Activated CD8-positive, alpha-beta T cell treated with anti-CD3 and anti-CD28 coated beads, Interleukin-2, amount 10 ng/mL, durations not matched to agents 7 days and 5 days (primary cell): Measurements from ENCODE around the gene MACO1. TPM values are rescaled to one million over a fixed set of nuclear protein-coding genes. Genes with fewer than 3 reads are reported as not detected.

Experiments
- ATAC-seq: fragments of 150-1000 bp; cut with Tn5 transposase; one replicate; pipeline ENCODE4 v1.10.0; 2021; ENCODE audit warnings: moderate library complexity
- CTCF ChIA-PET: fragments of 350-600 bp; sonication (Branson Sonifier 250); formaldehyde crosslinking; loops from one replicate; lab custom pipeline; 2021; ENCODE audit warnings: antibody characterized with exemption; lab: Charles Lee
- POLR2A ChIA-PET: fragments of 350-600 bp; sonication (Branson Sonifier 250); formaldehyde crosslinking; loops from one replicate; lab custom pipeline; 2021; ENCODE audit warnings: antibody characterized with exemption; lab: Charles Lee
- DNase-seq: peaks from one replicate; pipeline ENCODE4 v3.0.0-alpha.2; 2020
- H3K27ac Mint-ChIP-seq: one replicate; pipeline ENCODE4 v1.8.0; 2021; ENCODE audit warnings: mild to moderate bottlenecking, mixed read lengths
- H3K27me3 Mint-ChIP-seq: one replicate; pipeline ENCODE4 v1.8.0; 2021; ENCODE audit warnings: low read depth, mixed read lengths
- H3K36me3 Mint-ChIP-seq: one replicate; pipeline ENCODE4 v1.8.0; 2021; ENCODE audit warnings: low read depth, mixed read lengths
- H3K4me1 Mint-ChIP-seq: one replicate; pipeline ENCODE4 v1.8.0; 2021; ENCODE audit warnings: low read depth, mixed read lengths
- H3K4me3 Mint-ChIP-seq: one replicate; pipeline ENCODE4 v1.8.0; 2021; ENCODE audit warnings: mild to moderate bottlenecking, mixed read lengths
- H3K9me3 Mint-ChIP-seq: one replicate; pipeline ENCODE4 v1.8.0; 2022; ENCODE audit warnings: mixed read lengths; ENCODE audit not compliant: insufficient read depth
- total RNA-seq, 2 experiments: library from RNA; stranded (reverse); gene quantifications; one replicate each; pipeline ENCODE4 v1.2.3, GENCODE V29; 2021

MACO1 gene
- total RNA-seq, 2 experiments from 2014 or later, result 16.4 to 17.2 TPM

DNA sequence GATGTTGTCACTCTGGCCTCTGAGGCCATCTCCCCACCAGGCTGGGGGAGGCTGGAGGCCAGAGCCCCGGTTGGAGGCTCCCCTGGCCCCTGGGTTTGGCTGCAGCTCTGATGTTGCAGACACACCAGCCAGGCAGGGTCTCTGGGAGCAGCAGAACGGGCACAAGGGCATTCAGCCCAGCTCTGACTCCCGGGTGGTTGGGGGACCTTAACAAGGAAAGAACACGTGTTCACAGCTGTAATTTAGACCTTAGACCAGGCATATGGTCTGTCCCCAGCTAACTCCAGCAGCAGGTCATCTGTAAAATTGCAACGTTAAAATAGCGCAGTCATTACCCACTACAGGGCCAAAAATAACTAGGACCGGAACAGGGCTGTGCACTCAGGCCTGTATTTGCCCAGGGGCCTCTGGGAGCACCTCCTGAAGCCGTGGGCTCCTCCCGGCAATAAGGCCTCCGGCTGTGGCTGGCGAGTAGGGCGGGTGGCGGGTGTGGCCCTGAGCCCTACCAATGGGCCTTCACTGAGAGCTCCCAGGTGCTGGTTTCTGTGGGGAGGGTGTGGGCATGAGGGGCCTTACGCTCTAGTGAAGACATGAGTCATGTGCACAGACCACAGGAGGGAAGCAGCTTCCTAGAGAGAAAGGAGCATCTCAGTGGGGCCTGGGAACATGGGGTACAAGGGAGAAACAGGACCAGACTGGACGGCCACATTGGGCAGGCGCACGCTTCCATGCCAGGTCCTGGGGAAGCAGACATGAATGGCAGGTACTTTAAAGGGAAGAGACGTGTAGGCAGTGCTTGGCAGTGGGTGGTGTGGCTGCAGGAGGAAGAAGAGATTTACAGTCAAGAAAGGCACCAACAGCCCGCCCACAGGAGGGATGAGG, 118.8 kb downstream of the MACO1 start:
- Mint-ChIP-seq H3K9me3 (no peaks in the 10 kb centered on the region), H3K27me3 (no peaks in the 10 kb centered on the region), H3K36me3 (peaks cover 23% of the 10 kb centered on the region), H3K27ac (peak overlapping the region; percentile 89), H3K4me3 (peak overlapping the region; percentile 55), H3K4me1 (peaks cover 84% of the 10 kb centered on the region)
- ATAC-seq (peak; percentile 94), DNase-seq (peak; percentile 90)
- POLR2A ChIA-PET, result interaction anchor here (0.7 to 2.5 kb wide), 3 partner anchors 11 to 15 kb away, joined by 3 to 10 read pairs (median 9); no protein-coding TSS in a partner anchor
- CTCF ChIA-PET, result interaction anchor here (0.6 to 4.2 kb wide), 16 partner anchors 9 to 586 kb away, joined by 3 to 19 read pairs (median 4); partner anchors contain the start of gene SELENON

Other genes with a start within 250 kb of the MACO1 start
- 10 to 100 TPM; 36.8 to 37.1 TPM for gene SYF2, start 198.4 kb upstream of the MACO1 start, total RNA-seq
- gene RSRP1, start 183.4 kb upstream of the MACO1 start, total RNA-seq, result 100 to 1,000 TPM; 175 to 199 TPM
- under 1 TPM in 1 of 2 experiments, not detected in 1; 0.10 TPM for gene RHD, start 158.4 kb upstream of the MACO1 start, total RNA-seq
- 100 to 1,000 TPM; 117 to 127 TPM for gene TMEM50A, start 92.6 kb upstream of the MACO1 start, total RNA-seq
- under 1 TPM in 1 of 2 experiments, not detected in 1; 0.13 TPM for gene RHCE, start 10.1 kb upstream of the MACO1 start, total RNA-seq
- gene LDLRAP1, start 112.7 kb downstream of the MACO1 start, total RNA-seq, result 10 to 100 TPM; 30.7 to 31.3 TPM
- gene MAN1C1, start 185.9 kb downstream of the MACO1 start, total RNA-seq, result 10 to 100 TPM; 16.8 to 17.9 TPM